ENCODE results near the gene FARP1.

DNA sequence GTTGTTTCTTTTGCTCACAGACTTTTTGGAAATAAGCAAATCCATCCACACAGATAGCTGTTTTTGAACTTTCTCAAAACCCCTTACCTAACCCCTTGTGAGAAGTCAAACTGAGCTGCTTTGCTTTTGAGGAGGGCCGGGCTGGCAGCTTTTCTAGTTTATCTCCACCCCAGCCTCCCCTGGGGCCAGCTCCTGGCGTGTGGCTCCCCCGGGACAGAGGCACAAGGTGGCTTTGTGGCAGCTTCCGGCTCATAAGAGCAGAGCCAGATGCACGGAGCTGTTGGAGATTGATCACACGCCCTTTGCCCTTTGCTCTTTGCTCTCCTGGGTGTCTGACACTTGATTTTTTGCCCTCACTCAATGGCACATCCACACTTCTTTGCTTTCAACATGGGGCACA lies 59.1 kb downstream of the FARP1 start:
- TF ChIP-seq POLR2AphosphoS5 (IDR thresholded peaks at IDR 0.05; ENCODE audit: low read depth, low read length), result no peak
- no peak for TF ChIP-seq SIN3A (IDR thresholded peaks at IDR 0.05; ENCODE audit: borderline replicate concordance, insufficient read depth, low read length)

Measured in PFSK-1 (cell line).